ENCODE measurements around the gene SCN3A. TPM values are rescaled to one million over a fixed set of nuclear protein-coding genes. Genes with fewer than 3 reads are reported as not detected.

SCN3A gene
- total and polyA plus RNA-seq, 10 of the 15 experiments (the other 5 are each of a cell fraction or from before 2014, with no cell fraction given), result 0.04 to 0.34 (median 0.06) TPM; not detected in 3

GRCh38 chr2:165060411-165060810, 143.4 kb downstream of the SCN3A start:
- FAIRE-seq, result no peak
- ChIA-PET POLR2A (no interaction called here), RAD21 (ENCODE audit: unreplicated experiment) (no interaction called here), SMC1A (ENCODE audit: uncharacterized antibody, unreplicated experiment) (no interaction called here), CTCF (no interaction called here)
- H3K9me3 ChIP-seq (replicated peaks; ENCODE audit: control insufficient read depth, insufficient read depth, low read length), result no peaks in the 10 kb centered on the region
- H3K4me2 ChIP-seq (ENCODE audit: control insufficient read depth, insufficient read depth), result no peak overlapping the region
- no peaks in the 10 kb centered on the region for H3K27me3 ChIP-seq (replicated peaks in 1 of 2; ENCODE audit: control insufficient read depth in 2 of 2, insufficient read depth in 2 of 2, low read length in 1 of 2)
- no peak for ATAC-seq
- H3K9ac ChIP-seq (ENCODE audit: control insufficient read depth, insufficient read depth, low read length), result no peak overlapping the region
- H3K79me2 ChIP-seq (ENCODE audit: control insufficient read depth, insufficient read depth, low read length), result no peaks in the 10 kb centered on the region
- no peak for DNase-seq (ENCODE audit: low read depth, low spot score)
- WGBS (ENCODE audit: insufficient coverage, insufficient replicate concordance, low lambda C conversion rate, missing lambda C conversion rate), result 89% methylated on average over 2 of the region's 2 CpGs
- H4K20me1 ChIP-seq (ENCODE audit: control insufficient read depth, insufficient read depth), result no peaks in the 10 kb centered on the region
- H3K4me1 ChIP-seq (ENCODE audit: control insufficient read depth, insufficient read depth, low read length), result no peaks in the 10 kb centered on the region
- H2AFZ ChIP-seq (ENCODE audit: control insufficient read depth, low read depth, low read length), result no peak overlapping the region
- H3K4me3 ChIP-seq, result no peak overlapping the region
- H3K27ac ChIP-seq (ENCODE audit: control insufficient read depth, insufficient read depth), result no peak overlapping the region
- H3K36me3 ChIP-seq (ENCODE audit: control insufficient read depth in 2 of 2, insufficient read depth in 2 of 2, low read length in 1 of 2), result no peaks in the 10 kb centered on the region
- intact Hi-C loops (cut with micrococcal nuclease; ENCODE audit: unreplicated experiment), result no loop called here
- in situ Hi-C loops (cut with MboI), result no loop called here
- TF ChIP-seq SUPT20H (IDR thresholded peaks at IDR 0.05; ENCODE audit: borderline replicate concordance, control insufficient read depth, low read depth, low read length) (no peak), NBN (IDR thresholded peaks at IDR 0.05) (no peak), E2F4 (IDR thresholded peaks at IDR 0.05; ENCODE audit: low read depth, low read length) (no peak), IKZF1 (conservative IDR thresholded peaks at IDR 0.05) (no peak), PAX5 (IDR thresholded peaks at IDR 0.05; ENCODE audit: borderline replicate concordance, low read depth, low read length) (no peak), ZNF24 (IDR thresholded peaks at IDR 0.05) (no peak)
- TF ChIP-seq, protein P1, sequence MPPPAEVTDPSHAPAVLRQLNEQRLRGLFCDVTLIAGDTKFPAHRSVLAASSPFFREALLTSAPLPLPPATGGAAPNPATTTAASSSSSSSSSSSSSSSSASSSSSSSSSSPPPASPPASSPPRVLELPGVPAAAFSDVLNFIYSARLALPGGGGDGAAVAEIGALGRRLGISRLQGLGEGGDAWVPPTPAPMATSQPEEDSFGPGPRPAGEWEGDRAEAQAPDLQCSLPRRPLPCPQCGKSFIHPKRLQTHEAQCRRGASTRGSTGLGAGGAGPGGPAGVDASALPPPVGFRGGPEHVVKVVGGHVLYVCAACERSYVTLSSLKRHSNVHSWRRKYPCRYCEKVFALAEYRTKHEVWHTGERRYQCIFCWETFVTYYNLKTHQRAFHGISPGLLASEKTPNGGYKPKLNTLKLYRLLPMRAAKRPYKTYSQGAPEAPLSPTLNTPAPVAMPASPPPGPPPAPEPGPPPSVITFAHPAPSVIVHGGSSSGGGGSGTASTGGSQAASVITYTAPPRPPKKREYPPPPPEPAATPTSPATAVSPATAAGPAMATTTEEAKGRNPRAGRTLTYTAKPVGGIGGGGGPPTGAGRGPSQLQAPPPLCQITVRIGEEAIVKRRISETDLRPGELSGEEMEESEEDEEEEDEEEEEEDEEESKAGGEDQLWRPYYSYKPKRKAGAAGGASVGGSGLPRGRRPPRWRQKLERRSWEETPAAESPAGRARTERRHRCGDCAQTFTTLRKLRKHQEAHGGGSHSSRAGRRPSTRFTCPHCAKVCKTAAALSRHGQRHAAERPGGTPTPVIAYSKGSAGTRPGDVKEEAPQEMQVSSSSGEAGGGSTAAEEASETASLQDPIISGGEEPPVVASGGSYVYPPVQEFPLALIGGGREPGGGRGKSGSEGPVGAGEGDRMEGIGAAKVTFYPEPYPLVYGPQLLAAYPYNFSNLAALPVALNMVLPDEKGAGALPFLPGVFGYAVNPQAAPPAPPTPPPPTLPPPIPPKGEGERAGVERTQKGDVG (CRISPR knock-in tag; IDR thresholded peaks at IDR 0.05), result no peak
- no TSS peak for BruUV-seq (replicated peaks)
